Measurements from ENCODE around the gene ADAM17.

DNA sequence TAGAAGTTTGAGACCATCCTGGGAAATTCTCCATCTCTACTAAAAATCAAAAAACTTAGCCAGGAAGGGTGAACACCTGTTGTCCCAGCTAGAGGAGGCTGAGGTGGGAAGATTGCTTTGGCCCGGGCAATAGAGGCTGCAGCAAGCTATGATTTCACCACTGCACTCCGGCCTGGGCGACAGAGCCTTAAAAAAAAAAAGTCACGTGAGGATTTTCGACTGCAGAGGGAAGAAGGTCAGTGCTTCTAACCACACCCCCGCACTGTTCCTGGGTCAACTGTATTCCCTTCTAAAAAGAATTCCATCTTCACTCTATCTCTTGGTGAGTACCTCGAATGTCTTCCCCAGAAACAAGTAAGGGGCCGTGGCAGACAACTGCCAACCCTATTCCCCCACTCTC is 31.3 kb downstream of the ADAM17 start:
- no peak for TF ChIP-seq POLR2A (IDR thresholded peaks at IDR 0.05)
- TF ChIP-seq, protein P1, sequence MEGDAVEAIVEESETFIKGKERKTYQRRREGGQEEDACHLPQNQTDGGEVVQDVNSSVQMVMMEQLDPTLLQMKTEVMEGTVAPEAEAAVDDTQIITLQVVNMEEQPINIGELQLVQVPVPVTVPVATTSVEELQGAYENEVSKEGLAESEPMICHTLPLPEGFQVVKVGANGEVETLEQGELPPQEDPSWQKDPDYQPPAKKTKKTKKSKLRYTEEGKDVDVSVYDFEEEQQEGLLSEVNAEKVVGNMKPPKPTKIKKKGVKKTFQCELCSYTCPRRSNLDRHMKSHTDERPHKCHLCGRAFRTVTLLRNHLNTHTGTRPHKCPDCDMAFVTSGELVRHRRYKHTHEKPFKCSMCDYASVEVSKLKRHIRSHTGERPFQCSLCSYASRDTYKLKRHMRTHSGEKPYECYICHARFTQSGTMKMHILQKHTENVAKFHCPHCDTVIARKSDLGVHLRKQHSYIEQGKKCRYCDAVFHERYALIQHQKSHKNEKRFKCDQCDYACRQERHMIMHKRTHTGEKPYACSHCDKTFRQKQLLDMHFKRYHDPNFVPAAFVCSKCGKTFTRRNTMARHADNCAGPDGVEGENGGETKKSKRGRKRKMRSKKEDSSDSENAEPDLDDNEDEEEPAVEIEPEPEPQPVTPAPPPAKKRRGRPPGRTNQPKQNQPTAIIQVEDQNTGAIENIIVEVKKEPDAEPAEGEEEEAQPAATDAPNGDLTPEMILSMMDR (IDR thresholded peaks at IDR 0.05): no peak
